HG03280 (cell line): ENCODE results near the gene ELFN2.
"Not testable (repeated sequence)": the region's sequence is repeated elsewhere in the genome, so short reads cannot be mapped to it uniquely, and the experiment has no call there.

Experiments used
- ATAC-seq: cut with Tn5 transposase; IDR thresholded peaks from one replicate; pipeline ENCODE4 v1.9.1; 2021; ENCODE audit warnings: mild to moderate bottlenecking, moderate library complexity; ENCODE audit not compliant: unreplicated experiment

ELFN2 gene

DNA sequence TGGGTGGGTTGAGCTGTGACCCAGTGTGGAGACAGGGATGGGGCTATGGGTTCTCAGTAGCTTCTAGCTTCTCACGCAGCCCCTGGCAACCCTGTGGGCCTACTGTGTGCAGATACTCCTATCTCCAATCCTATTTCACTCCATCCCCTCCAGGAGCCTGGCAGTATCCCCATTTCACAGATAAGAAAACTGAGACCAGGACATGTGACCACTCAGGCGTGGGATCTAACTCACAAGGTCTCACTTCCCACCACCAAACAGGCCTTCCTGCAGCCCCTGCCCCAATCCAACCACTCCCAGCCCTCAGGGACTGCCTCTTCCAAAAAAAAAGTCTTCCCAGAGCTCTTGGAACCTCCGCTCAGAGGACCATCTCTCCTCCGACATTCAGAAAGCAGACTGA is 15.6 kb downstream of the ELFN2 start:
- no peak for ATAC-seq

DNA sequence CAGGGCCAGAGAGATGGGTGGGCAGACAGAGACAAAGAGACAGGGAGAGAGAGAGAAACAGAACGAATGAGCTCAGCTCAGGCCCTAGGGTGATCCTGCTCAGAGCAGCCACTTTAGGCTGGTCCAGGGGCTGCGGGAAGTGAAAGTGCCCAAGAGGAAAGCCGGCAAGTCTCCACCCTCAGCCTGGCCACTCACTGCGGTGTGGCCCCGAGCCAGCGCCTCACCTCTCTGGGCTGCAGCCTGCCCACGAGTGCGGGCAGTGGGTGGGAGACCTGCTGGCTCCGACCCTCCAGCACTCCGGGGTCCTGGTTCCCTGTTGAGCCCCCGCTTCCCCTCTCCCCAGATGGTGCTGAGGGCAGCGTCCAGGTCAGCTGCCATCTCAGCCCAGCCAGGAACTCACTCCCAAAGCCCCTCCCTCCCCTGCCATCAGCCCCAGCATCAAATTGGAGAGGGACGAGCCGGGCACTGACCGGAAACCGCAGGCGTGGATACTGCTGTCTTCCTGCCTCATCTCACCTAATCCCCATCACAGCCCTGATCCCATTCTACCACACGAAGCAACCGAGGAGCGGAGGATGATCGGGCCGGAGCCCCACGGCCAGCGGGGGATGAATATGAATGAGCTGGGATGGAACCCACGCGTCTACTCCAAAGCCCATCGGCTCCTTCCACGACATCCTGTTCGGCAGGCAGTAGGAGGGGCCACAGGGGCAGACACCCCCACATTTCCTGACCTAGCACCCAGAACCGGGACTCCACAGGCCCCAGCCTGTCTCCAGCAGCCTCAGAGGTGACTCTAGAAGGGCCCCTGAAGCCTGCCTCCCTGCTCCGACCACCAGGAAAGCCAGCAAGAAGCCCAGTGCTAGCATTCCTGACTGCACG is 16.9 kb downstream of the ELFN2 start:
- no peak for ATAC-seq

DNA sequence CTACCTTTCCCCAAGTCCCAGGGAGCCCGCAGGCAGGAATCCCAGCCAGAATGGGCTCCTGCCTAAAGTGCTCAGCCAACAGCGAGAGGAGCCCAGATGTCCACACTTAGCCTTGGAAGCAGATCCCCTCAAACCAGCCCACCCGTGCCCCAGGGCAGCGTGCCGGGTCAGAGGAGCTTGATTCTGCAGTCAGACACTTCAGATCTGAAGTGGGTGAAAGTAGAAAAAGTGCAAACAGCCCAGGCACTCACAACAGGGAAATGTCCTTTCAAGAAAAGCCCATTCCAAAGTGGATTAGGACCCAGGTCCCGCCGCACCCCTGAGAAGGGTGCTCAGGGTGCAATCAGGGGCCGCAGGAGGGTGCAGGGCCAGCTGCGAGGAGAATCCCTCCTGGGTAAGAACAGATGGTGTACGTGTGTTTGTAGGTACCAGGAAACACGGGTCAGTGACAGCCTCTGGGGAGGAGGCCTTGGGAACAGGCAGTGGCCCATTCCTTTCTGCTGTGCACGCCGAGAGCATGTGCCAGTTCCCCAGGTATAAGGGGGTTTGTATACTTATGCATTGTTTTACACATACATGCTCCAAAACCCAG is 17.7 kb downstream of the ELFN2 start:
- no peak for ATAC-seq

DNA sequence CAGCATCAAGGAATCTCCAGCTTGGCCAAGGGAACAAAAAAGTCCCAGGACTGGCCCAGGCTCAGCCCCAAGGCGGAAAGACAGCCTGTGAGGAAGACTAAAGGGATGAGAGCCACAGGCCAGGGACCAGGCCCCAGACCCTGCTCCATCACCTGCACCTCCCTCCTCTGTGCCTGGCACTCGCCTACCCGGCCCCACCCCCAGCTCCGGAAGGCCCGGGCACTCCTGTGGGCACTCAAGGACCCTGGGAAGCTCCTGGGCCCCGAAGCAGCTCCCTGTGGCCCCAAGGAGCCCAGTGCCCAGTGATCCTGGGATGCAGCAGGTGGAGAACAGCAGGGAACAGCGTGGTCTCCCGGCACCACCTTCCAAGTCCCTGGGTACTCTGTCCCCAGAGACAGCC is 18.2 kb downstream of the ELFN2 start:
- no peak for ATAC-seq

DNA sequence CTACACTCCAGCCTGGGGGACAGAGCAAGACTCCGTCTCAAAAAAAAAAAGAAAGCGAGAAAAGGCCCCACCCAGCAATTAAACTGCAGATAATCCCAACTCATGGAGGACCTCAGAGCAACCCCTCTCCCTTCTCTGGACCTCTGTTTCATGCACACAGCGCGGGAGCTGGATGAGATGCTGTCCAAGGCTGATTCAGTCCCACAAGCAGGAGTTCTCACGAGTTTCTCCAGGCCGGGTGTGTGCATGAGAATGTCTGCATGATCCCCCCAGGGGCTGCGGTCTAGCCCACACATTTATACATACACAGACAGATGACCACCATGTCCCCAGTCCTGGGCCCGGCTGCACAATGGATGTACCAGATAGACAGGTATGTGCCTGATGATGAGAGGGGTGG is 19.4 kb downstream of the ELFN2 start:
- ATAC-seq, result no peak

DNA sequence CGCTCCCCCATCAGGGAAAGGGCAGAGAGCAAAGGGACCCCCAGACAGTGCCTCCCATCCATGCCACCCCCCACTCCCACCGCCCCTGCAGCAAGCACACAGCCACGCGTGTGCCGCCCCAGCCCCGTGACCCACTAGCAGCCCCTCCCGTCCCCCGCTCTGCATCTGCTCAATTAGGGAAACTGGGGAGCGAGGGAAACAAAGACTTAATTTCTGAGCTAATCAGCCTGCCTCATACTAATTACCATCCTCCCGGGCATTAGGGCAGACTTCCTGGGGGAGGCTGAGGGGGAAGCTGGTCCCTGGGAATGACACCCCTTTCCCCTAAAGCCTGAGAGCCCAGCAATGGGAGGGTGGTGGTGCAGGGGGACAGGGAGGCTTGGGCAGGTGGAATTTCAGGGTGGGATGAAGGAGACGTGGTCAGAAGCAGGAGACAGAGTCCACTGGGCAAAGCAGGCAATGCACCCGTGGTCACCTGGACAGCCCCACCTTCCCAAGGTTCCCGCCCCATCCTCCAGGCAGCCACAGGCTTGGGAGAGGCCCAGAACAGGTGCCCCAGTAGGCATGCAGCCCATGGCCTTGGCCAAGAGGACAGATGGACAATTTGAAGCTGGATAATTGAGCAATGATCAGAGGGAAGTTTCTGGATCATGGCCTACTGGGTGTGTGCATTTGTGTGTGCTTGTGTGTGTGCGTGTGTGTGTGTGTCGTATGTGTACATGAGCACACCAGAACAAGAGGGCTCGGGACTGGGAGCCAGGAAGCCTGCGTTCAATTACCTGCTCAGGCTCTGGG is 20.6 kb downstream of the ELFN2 start:
- ATAC-seq, result no peak

DNA sequence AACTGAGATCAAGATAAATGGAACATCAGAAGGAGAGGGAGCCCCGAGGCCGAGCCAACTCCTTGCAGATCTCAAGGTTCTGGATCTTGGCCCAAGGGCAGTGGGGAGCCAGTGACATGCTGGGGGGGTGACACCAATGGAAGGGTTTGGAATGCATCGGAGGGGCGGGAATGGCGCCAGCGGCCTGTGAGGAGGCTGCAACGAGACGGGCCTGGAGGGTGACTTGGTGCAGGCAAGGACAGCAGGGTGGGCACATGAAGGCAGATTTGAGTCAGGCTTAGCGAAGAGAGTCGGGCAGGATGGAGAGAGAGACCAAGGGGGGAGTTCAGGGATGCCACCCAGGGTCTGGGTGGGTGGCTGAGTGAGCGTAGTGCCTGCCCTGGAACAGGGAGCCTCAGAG is 23.2 kb downstream of the ELFN2 start:
- no peak for ATAC-seq

DNA sequence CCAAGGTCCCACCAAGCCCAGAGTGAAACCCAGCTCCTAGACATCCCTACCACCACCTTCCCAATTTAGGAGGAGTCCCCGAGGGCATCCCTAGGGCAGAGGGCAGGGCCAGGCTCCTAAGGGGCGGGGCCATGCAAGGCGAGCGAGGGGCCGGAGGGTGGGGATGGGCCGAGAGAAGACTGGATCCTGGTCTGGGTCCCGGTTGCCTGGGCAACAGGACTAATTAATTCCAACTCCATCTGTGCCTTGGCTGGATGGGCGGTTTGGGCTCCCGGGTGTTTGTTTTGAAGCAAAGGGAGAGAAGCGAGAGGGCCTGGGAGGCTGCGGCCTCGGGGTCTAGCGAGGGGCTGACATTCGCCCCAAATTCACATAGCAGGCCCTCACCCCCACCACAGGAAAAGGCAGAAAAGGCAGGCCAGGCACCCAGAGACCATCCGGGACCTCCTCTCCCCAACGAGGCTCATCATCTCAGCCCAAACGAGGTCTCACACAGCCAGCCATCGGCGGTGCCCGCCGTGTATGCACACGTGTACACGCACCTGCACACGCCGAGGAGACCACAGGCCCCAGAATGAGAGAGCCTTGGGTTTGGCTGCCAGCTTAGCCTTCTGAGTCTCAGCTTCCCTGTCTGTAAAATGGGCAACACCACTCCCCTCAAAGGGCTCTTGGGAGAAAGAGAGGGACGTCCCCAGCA is 23.9 kb downstream of the ELFN2 start:
- no peak for ATAC-seq

DNA sequence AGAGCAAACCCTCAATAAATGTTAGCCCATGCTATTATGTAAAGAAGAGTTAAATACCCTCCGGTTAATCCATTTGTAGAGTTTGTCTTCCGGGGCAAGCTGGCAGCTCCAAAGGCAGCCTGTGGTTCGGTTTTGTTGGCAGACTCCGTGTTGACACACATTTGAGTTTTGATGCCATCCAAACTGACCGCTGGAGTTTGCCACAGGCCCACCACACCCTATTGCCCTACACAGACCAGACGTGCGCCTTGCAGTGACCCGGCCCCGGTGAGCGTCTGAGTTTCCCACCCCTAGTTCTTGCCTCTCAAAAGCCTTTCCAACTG is 25.1 kb downstream of the ELFN2 start:
- no peak for ATAC-seq

DNA sequence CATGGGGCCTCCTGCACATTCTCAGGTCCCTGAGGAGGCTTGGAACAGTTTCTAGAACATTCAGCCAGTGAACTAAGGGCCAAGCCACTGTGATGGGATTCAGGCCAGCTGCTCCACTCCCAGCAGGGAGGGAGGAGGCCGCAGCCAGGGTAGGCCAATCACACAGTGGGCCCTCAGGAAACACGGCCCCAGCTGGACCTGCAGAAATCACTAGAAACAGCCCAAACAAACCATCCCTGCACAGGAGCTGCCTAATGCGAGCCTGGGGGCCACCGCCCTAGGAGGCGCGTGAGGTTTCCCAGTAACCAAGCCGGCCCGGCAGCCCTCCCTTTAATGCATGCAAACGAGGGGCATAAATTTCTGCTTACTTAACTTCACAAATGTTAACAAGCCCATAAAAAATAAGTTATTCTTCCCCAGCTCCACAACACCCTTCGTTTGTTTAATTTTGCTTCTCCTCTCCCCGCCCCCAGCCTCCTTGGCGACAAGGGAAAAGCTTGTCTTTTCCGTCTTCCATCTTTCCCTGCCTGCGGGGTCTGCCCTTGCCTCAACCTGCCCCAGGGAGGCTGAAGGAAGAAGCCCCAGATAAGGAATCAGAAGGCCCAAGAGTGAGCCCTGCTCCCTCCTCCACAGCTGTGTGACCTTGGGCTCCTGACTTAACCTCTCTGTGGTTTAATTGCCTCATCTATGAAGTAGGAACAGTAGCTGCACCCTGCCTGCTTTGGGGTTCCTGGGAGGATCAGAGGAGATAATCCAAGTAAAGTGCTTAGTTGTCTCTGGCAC is 25.7 kb downstream of the ELFN2 start:
- ATAC-seq, result no peak

DNA sequence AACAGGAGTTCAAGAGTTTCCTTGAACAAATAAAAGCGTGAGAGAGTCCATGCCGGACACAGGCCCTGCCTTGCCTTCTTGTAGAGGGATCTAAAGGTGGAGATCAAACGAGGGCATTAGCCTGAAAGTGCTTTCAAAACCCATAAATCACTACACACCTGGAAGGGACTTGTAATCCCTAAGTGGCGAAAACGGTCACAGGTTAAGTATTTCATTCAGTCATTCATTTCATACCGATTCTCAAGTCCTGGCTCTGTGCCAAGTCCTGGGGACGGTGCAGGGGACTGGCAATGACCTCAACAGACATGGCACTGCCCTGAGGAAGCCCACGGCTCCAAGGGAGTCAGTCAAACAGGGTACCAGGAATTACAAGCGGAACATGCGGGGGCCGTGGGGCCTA is 26.6 kb downstream of the ELFN2 start:
- no peak for ATAC-seq

DNA sequence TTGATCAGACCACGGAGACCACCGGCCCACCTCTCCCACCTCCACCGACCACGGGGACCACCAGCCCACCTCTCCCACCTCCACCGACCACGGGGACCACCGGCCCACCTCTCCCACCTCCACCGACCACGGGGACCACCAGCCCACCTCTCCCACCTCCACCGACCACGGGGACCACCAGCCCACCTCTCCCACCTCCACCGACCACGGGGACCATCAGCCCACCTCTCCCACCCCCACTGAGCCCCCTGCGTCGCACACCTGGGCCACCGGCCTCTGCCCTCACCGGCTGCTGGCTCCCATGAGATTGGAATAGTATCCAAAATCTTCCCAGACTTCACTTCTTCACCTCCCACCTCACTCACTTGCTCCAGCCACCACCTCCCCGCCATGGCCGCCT is 27.8 kb downstream of the ELFN2 start:
- ATAC-seq, result not testable (repeated sequence)

DNA sequence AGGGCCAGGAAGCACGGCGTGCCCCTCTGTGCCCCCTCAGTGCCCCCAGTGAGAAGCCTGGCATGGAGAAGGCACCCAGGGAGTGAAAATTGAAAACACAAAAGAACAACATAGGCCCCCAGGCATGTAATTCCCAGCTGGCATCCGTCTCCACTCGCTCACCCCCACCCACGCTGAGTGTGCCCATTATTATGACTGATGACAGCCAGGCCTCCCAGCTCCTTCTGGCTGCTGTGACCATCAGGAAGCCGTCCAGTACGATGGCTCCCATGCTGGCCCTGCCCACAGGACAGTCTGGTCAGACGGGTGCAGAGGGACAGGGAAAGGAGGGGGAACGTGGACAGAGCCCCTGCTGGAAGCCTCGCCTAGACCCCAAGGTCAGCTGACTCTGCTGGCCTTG is 30.1 kb downstream of the ELFN2 start:
- ATAC-seq, result no peak

DNA sequence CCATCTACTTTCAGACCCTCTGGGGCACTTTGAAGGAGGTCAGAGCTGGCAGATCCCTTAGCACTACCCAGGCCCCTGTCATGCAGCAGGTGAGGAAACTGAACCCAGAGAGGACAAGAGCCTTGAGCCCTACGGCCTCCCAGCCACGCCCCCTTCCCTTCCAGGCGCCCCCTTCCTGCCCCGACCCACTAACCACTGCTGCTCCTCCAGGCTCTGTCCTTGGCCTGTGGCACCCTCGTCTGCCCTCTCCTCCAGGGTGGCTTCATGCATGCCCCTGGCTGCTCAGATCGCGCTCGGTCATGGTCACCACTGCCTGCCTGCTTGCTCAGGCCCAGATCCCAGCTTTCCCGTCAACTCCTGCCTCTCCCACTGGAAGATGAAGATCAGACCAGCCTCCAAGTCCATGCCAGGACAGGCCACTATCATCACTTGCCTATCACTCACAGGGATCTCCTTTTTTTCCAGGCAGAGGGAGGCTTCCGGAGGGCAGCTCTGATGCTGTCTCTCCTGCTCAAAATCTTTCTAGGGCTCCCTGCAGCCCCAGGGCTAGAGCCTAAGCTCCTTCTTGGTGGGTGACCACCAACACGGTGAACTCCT is 30.7 kb downstream of the ELFN2 start:
- ATAC-seq, result no peak

DNA sequence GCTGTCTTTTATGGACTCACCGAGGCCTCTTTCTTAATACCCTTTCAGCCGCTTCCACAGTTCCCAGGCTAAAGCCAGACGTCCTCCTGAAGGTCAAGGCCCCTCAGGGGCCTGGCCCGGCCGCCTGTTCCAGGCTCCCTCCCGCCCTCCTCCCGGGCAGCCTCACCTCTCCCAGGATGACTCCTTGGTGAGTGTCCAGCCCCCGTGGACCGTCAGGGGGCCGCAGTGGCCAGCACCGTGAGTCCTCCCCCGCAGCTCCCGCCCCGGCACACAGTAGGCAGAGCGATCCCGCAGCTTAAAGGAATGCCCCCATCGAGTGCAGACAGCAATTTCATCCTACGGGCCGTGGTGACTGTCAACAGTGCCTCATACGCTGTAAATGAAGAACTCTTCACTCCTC is 32.9 kb downstream of the ELFN2 start:
- ATAC-seq, result no peak

DNA sequence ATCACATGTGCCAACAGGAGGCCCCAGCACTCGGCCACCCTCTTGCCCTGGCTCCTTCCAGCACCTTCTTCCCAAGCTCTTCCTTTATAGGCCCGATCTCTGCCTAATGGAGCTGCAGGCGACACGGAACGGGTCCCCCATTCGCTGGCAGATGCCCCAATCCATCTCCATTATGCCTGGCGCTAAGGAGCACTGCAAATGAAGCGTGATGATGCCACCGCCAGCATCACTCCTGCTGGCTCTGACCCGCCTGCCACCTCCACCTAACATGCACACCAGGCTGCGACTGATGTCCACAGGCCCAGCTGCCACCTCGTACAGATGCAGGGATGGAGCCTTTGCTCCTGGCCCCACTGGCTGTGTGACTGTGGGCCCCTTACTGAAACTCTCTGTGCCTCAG is 33.5 kb downstream of the ELFN2 start:
- no peak for ATAC-seq

DNA sequence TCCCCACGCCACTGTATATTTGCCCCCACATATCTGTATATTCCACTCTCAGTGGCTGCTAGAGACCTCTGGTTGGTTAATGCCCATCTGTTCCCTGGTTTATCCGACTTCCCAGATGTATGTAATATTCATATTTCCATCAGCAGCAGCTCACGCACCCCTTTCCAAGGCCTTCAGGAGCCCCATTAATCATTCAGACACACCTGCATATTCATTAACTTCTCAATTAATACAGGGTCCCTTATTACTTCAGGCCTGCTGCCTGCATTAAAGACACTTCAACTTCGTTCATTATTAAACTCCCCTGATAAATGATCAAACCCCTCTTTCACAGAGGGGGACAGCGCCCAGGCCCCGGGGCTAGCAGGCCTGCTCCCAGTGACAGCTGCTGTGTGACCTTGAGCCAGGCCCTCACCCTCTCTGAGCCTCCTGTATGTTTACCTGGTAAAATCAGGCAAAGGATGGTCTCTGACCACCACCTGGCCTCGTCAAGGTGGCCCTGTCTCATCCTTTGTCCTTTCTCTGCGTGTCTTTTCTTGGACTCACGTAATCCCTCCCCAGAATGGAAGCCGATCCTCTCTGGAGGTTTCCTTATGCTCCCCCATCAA is 34.5 kb downstream of the ELFN2 start:
- no peak for ATAC-seq

DNA sequence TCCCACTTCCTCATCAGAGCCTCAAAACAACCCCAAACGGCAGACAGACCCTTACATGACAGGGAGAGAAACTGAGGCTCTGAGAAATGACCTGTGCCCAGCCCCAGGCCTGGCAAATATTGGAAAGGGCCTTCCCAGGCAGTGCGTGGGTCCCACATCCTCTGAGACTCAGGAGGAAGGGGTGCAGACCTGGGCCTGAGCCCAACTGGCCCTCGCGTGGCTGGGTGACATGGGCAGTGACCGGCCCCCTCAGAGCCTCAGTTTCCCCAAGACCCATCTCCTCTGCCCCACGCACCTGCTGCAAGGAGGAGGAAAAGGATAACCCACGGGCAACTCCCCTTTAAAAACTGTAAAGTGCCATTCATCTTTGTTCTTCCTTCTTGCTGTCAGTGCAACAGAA is 35.6 kb downstream of the ELFN2 start:
- ATAC-seq, result no peak

DNA sequence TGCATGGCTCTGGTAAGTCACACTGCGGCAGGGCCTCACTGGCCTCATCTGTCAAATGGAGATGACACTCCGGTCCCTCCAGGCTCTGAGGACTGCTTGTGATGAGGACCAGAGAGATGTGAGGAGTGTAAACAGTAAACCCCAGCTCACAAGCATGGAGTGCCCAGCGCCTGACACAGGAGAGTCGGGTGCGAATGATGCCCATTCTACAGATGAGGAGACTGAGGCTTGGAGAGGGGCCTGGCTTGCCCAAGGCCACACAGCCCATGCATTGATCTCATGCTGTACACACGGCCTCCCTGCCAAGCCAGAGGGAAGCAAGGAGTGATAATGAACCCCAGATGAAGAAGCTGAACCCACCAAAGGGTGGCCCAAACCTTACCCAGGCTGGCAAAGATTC is 37.2 kb downstream of the ELFN2 start:
- ATAC-seq, result no peak

DNA sequence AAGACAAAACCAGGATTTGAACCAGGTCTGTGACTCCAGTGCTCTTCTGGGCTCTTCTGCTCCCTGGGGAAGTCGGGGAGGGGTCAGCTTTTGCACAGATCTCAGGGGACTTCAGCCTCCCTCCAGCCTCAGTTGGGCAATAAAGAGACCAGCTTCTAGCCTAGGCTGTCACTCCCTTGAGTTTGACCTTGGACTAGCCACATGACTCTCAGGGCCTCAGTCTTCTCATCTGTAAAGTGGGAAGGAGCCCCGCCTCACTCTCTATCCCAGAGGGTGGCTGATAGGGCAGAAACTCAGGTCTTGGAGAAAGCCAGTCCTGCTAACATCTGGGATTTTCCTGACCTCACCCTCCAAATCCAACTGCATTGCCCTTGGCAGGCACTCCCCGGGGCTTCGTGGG is 38.7 kb downstream of the ELFN2 start:
- no peak for ATAC-seq
